ENCODE data around the gene HERC6. TPM values are rescaled to one million over a fixed set of nuclear protein-coding genes. Genes with fewer than 3 reads are reported as not detected.

HERC6 gene
- total RNA-seq, 1 experiment from 2014 or later = 4.1 TPM

DNA sequence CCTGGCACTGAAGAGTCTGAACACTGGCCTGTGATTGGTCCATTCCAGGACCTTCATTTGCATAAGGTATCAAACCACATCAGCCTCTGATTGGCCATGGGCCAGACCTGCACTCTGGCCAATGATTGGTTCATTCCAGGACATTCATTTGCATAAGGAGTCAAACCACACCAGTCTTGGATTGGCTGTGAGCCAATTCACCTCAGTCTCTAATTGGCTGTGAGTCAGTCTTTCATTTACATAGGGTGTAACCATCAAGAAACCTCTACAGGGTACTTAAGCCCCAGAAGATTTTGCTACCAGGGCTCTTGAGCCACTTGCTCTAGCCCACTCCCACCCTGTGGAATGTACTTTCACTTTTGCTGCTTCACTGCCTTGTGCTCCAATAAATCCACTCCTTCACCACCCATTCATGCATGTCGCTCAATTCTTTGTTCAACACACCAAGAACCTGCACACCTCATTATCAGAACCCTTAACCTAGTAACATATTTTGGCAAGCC, 64.1 kb downstream of the HERC6 start:
- Mint-ChIP-seq H3K27ac (no peak overlapping the region), H3K36me3 (peaks cover 19% of the 10 kb centered on the region), H3K27me3 (ENCODE audit: low read depth) (no peaks in the 10 kb centered on the region), H3K9me3 (peaks cover 20% of the 10 kb centered on the region), H3K4me3 (no peak overlapping the region), H3K4me1 (peaks cover 54% of the 10 kb centered on the region)
- DNase-seq (ENCODE audit: low spot score) = no peak
- POLR2A ChIA-PET = no interaction called here
- no peak for ATAC-seq
- CTCF ChIA-PET = no interaction called here
- no peak for TF ChIP-seq ZNF263 (CRISPR knock-in tag; IDR thresholded peaks at IDR 0.05; ENCODE audit: low read depth)
- no peak for TF ChIP-seq JUN (CRISPR knock-in tag; IDR thresholded peaks at IDR 0.05)
- TF ChIP-seq, protein P1, sequence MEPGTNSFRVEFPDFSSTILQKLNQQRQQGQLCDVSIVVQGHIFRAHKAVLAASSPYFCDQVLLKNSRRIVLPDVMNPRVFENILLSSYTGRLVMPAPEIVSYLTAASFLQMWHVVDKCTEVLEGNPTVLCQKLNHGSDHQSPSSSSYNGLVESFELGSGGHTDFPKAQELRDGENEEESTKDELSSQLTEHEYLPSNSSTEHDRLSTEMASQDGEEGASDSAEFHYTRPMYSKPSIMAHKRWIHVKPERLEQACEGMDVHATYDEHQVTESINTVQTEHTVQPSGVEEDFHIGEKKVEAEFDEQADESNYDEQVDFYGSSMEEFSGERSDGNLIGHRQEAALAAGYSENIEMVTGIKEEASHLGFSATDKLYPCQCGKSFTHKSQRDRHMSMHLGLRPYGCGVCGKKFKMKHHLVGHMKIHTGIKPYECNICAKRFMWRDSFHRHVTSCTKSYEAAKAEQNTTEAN (CRISPR knock-in tag; IDR thresholded peaks at IDR 0.05) = no peak
- TF ChIP-seq NFYB (CRISPR knock-in tag; conservative IDR thresholded peaks at IDR 0.05; ENCODE audit: low read depth) = peak; percentile 21; the same call in 1 of the 2 replicates
- TF ChIP-seq, protein P2, sequence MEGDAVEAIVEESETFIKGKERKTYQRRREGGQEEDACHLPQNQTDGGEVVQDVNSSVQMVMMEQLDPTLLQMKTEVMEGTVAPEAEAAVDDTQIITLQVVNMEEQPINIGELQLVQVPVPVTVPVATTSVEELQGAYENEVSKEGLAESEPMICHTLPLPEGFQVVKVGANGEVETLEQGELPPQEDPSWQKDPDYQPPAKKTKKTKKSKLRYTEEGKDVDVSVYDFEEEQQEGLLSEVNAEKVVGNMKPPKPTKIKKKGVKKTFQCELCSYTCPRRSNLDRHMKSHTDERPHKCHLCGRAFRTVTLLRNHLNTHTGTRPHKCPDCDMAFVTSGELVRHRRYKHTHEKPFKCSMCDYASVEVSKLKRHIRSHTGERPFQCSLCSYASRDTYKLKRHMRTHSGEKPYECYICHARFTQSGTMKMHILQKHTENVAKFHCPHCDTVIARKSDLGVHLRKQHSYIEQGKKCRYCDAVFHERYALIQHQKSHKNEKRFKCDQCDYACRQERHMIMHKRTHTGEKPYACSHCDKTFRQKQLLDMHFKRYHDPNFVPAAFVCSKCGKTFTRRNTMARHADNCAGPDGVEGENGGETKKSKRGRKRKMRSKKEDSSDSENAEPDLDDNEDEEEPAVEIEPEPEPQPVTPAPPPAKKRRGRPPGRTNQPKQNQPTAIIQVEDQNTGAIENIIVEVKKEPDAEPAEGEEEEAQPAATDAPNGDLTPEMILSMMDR (IDR thresholded peaks at IDR 0.05) = no peak

DNA sequence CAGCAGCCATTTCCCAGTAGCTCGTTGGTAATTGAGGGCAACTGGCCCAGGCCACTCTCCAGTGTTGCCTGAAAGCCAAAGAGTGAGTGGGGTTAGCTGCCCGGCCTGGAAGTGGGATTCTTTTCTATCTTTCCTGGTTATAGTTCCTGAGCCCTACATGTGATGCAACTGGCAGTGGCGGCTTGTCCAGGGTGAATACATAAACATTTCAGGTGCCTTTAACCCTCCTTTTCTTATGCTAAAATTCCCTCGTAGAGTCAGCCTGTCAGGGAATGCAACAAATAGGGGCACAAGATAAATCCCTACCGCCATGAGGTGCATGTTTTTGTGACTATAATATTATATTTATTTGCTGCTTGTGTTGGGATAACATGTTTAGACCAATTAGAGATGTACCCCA, 64.8 kb downstream of the HERC6 start:
- peak; percentile 40 for ATAC-seq
- DNase-seq (ENCODE audit: low spot score) = no peak
- TF ChIP-seq FOXP1 (CRISPR knock-in tag; IDR thresholded peaks at IDR 0.05; ENCODE audit: borderline replicate concordance) (no peak), NFE2L1 (CRISPR knock-in tag; IDR thresholded peaks at IDR 0.05) (no peak), GTF2I (CRISPR knock-in tag; conservative IDR thresholded peaks at IDR 0.05) (no peak), SMAD3 (CRISPR knock-in tag; IDR thresholded peaks at IDR 0.05; ENCODE audit: borderline replicate concordance) (no peak), ESRRA (CRISPR knock-in tag; IDR thresholded peaks at IDR 0.05; ENCODE audit: borderline replicate concordance) (no peak), MXD4 (CRISPR knock-in tag; IDR thresholded peaks at IDR 0.05; ENCODE audit: borderline replicate concordance) (no peak), ZNF423 (CRISPR knock-in tag; IDR thresholded peaks at IDR 0.05) (no peak), JUN (CRISPR knock-in tag; IDR thresholded peaks at IDR 0.05) (no peak)
- TF ChIP-seq, protein P3, sequence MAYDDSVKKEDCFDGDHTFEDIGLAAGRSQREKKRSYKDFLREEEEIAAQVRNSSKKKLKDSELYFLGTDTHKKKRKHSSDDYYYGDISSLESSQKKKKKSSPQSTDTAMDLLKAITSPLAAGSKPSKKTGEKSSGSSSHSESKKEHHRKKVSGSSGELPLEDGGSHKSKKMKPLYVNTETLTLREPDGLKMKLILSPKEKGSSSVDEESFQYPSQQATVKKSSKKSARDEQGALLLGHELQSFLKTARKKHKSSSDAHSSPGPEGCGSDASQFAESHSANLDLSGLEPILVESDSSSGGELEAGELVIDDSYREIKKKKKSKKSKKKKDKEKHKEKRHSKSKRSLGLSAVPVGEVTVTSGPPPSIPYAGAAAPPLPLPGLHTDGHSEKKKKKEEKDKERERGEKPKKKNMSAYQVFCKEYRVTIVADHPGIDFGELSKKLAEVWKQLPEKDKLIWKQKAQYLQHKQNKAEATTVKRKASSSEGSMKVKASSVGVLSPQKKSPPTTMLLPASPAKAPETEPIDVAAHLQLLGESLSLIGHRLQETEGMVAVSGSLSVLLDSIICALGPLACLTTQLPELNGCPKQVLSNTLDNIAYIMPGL (CRISPR knock-in tag; IDR thresholded peaks at IDR 0.05) = no peak
- H3K36me3 Mint-ChIP-seq = peaks cover 19% of the 10 kb centered on the region
- H3K4me1 Mint-ChIP-seq = peaks cover 54% of the 10 kb centered on the region
- CTCF ChIA-PET = no interaction called here
- peaks cover 20% of the 10 kb centered on the region for H3K9me3 Mint-ChIP-seq
- H3K4me3 Mint-ChIP-seq = no peak overlapping the region
- POLR2A ChIA-PET = no interaction called here
- no peak overlapping the region for H3K27ac Mint-ChIP-seq
- H3K27me3 Mint-ChIP-seq (ENCODE audit: low read depth) = no peaks in the 10 kb centered on the region

DNA sequence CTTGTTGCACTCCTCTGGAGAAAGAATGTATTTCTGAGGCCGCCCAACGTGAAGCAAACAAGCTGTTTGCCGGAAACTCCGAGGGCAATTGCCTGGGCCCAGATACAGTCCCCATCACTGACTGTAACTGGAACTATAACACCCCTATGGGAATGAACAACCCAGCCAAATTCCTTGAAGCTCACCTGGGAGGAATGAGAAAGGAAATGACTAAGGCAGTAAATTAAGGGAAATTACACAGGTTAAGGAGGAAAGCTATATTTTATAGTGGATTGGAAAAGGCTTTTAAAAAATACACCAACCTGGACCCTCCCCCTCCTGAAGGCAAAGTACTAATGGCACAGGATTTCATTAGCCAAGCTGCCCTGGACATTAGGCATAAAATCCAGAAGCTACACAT, 66.6 kb downstream of the HERC6 start:
- Mint-ChIP-seq H3K36me3 (peaks cover 19% of the 10 kb centered on the region), H3K4me1 (peaks cover 52% of the 10 kb centered on the region), H3K27me3 (ENCODE audit: low read depth) (no peaks in the 10 kb centered on the region), H3K4me3 (no peak overlapping the region), H3K27ac (no peak overlapping the region), H3K9me3 (peaks cover 15% of the 10 kb centered on the region)
- CTCF ChIA-PET = interaction anchor here (1.0 to 4.5 kb wide), 4 partner anchors 11 to 226 kb away, joined by 4 to 24 read pairs (median 6); partner anchors contain the start of genes HERC5 and HERC6
- ATAC-seq (no peak), DNase-seq (ENCODE audit: low spot score) (no peak)
- POLR2A ChIA-PET = interaction anchor here (0.8 kb wide), 1 partner anchor 12 kb away, joined by 3 read pairs; the partner anchor contains the start of gene HERC5
- TF ChIP-seq, protein P4, sequence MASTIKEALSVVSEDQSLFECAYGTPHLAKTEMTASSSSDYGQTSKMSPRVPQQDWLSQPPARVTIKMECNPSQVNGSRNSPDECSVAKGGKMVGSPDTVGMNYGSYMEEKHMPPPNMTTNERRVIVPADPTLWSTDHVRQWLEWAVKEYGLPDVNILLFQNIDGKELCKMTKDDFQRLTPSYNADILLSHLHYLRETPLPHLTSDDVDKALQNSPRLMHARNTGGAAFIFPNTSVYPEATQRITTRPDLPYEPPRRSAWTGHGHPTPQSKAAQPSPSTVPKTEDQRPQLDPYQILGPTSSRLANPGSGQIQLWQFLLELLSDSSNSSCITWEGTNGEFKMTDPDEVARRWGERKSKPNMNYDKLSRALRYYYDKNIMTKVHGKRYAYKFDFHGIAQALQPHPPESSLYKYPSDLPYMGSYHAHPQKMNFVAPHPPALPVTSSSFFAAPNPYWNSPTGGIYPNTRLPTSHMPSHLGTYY (CRISPR knock-in tag; IDR thresholded peaks at IDR 0.05) = no peak
- TF ChIP-seq SMAD3 (CRISPR knock-in tag; IDR thresholded peaks at IDR 0.05; ENCODE audit: borderline replicate concordance) (no peak), ZNF232 (CRISPR knock-in tag; IDR thresholded peaks at IDR 0.05) (no peak), GABPB1 (CRISPR knock-in tag; IDR thresholded peaks at IDR 0.05) (no peak), TEAD4 (CRISPR knock-in tag; IDR thresholded peaks at IDR 0.05) (no peak), SP1 (CRISPR knock-in tag; conservative IDR thresholded peaks at IDR 0.05) (no peak)
- TF ChIP-seq, protein P5, sequence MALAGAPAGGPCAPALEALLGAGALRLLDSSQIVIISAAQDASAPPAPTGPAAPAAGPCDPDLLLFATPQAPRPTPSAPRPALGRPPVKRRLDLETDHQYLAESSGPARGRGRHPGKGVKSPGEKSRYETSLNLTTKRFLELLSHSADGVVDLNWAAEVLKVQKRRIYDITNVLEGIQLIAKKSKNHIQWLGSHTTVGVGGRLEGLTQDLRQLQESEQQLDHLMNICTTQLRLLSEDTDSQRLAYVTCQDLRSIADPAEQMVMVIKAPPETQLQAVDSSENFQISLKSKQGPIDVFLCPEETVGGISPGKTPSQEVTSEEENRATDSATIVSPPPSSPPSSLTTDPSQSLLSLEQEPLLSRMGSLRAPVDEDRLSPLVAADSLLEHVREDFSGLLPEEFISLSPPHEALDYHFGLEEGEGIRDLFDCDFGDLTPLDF (CRISPR knock-in tag; IDR thresholded peaks at IDR 0.05) = no peak
- TF ChIP-seq, protein P6, sequence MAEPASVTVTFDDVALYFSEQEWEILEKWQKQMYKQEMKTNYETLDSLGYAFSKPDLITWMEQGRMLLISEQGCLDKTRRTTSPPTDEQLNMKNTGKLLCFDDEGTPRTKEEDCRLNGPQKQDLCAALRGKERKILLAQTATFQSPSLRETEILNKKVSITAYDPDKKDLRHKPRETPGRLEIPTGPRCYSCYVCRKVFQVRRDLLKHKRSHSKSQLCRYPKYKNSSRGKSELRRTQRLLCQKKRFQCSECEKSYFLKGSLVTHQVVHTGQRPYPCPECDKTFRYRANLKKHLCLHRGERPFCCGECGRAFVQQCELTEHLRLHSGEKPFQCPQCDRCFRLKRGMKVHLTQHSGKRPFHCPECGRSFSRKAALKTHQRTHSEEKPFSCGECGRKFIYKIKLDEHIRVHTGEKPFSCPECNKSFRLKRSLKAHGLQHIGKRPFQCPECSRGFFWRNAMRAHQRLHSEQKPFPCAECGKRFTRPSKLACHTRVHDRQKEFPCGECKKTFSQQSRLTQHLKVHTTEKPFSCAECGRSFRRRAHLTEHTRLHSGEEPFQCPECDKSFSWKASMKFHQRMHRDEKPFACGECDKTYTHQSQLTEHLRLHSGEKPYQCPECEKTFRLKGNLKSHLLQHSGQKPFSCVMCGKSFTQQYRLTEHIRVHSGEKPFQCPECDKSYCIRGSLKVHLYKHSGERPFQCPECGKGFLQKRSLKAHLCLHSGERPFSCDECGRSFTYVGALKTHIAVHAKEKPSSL (CRISPR knock-in tag; conservative IDR thresholded peaks at IDR 0.05) = no peak
- TF ChIP-seq, protein P7, sequence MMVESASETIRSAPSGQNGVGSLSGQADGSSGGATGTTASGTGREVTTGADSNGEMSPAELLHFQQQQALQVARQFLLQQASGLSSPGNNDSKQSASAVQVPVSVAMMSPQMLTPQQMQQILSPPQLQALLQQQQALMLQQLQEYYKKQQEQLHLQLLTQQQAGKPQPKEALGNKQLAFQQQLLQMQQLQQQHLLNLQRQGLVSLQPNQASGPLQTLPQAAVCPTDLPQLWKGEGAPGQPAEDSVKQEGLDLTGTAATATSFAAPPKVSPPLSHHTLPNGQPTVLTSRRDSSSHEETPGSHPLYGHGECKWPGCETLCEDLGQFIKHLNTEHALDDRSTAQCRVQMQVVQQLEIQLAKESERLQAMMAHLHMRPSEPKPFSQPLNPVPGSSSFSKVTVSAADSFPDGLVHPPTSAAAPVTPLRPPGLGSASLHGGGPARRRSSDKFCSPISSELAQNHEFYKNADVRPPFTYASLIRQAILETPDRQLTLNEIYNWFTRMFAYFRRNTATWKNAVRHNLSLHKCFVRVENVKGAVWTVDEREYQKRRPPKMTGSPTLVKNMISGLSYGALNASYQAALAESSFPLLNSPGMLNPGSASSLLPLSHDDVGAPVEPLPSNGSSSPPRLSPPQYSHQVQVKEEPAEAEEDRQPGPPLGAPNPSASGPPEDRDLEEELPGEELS (CRISPR knock-in tag; IDR thresholded peaks at IDR 0.05) = no peak
